HCT116 (cell line): ENCODE measurements around the gene KLF6. TPM values are rescaled to one million over a fixed set of nuclear protein-coding genes. Genes with fewer than 3 reads are reported as not detected.

ENCODE experiments used
- ATAC-seq: fragments of 200-7000 bp; cut with Tn5 transposase; 2 replicates; pipeline ENCODE4 v1.9.1; 2020; ENCODE audit warnings: mild to moderate bottlenecking, moderate library complexity
- BruUV-seq: library from RNA; stranded (reverse); fragments of 400-500 nt; replicated peaks from 2 replicates; lab custom pipeline; 2021; lab: Mats Ljungman, UMichigan
- CTCF ChIA-PET: fragments of 300-600 bp; sonication (Branson Sonifier 250); formaldehyde crosslinking; loops from one replicate; lab custom pipeline; 2021; ENCODE audit warnings: antibody characterized with exemption; lab: Charles Lee
- POLR2A ChIA-PET: fragments of 300-600, 350-600 bp; sonication (Branson Sonifier 250); formaldehyde crosslinking; loops from one replicate; lab custom pipeline; 2021; ENCODE audit warnings: antibody characterized with exemption; lab: Charles Lee
- RAD21 ChIA-PET, 2 experiments: fragments of 300-600 bp; sonication (Branson Sonifier 250); formaldehyde crosslinking; loops; one replicate each; lab custom pipeline; 2023; ENCODE audit warnings: low total read pairs in 2 of 2; ENCODE audit not compliant: uncharacterized antibody in 2 of 2, unreplicated experiment in 2 of 2, low non-redundant PET in 1 of 2; lab: Charles Lee
- DNase-seq: peaks from one replicate; pipeline ENCODE4 v3.0.0-alpha.2; 2010; ENCODE audit warnings: low read depth, low spot score
- H2AFZ ChIP-seq: fragments of 200-600 bp; shearing (Covaris generic), sonication (generic); 2 replicates; pipeline ENCODE4 v1.6.1; 2017; ENCODE audit warnings: low read depth, mixed run types, mixed read lengths, antibody characterized with exemption, low read length; ENCODE audit not compliant: poor library complexity, severe bottlenecking
- H3K27ac ChIP-seq: 2 replicates; pipeline ENCODE4 v1.5.1; 2012; ENCODE audit warnings: low read depth, low read length
- H3K27me3 ChIP-seq: fragments of 200-600 bp; sonication (generic); 2 replicates; pipeline ENCODE4 v1.6.1; 2016; ENCODE audit warnings: mixed run types, low read length, mixed read lengths; ENCODE audit not compliant: insufficient read depth
- H3K36me3 ChIP-seq, 2 experiments: fragments of 200-500 bp in 1 of 2; fragments of 200-600 bp in 1 of 2; sonication (Bioruptor generic) in 1 of 2; sonication (generic) in 1 of 2; 2 replicates each; pipeline versions ENCODE4 v1.5.1 to v1.6.1; 2014 to 2016; ENCODE audit warnings: low read length in 2 of 2, inconsistent platforms in 1 of 2, mixed read lengths in 1 of 2, mixed run types in 1 of 2; ENCODE audit not compliant: insufficient read depth in 2 of 2, control insufficient read depth in 1 of 2
- H3K4me1 ChIP-seq, 2 experiments: fragments of 200-600 bp in 1 of 2; sonication (generic) in 1 of 2; 2 replicates each; pipeline versions ENCODE4 v1.5.1 to v1.6.1; 2012 to 2017; ENCODE audit warnings: low read length in 2 of 2, inconsistent platforms in 1 of 2, mild to moderate bottlenecking in 1 of 2, mixed read lengths in 1 of 2, mixed run types in 1 of 2, moderate library complexity in 1 of 2; ENCODE audit not compliant: insufficient read depth in 2 of 2, control insufficient read depth in 1 of 2
- H3K4me2 ChIP-seq: fragments of 200-600 bp; sonication (generic); 2 replicates; pipeline ENCODE4 v1.6.1; 2017; ENCODE audit warnings: mixed run types, low read length, mixed read lengths
- H3K4me3 ChIP-seq, 2 experiments: fragments of 200-600 bp in 1 of 2; sonication (generic) in 1 of 2; replicated peaks in 1 of 2; 2 replicates each; pipeline ENCODE4 v1.5.1; 2011 to 2016; ENCODE audit warnings: low read length in 2 of 2, control low read depth in 1 of 2, low read depth in 1 of 2, mild to moderate bottlenecking in 1 of 2, mixed read lengths in 1 of 2, mixed run types in 1 of 2
- H3K79me2 ChIP-seq: fragments of 200-600 bp; sonication (generic); 2 replicates; pipeline ENCODE4 v1.6.1; 2017; ENCODE audit warnings: mild to moderate bottlenecking, mixed run types, low read length, moderate library complexity, mixed read lengths; ENCODE audit not compliant: insufficient read depth
- H3K9ac ChIP-seq: fragments of 200-600 bp; sonication (generic); 2 replicates; pipeline ENCODE4 v1.6.1; 2016; ENCODE audit warnings: low read length, mixed read lengths
- H3K9me2 ChIP-seq: fragments of 200-600 bp; sonication (generic), shearing (Covaris generic); 2 replicates; pipeline ENCODE4 v1.6.1; 2017; ENCODE audit warnings: mixed run types, mild to moderate bottlenecking, moderate library complexity; ENCODE audit not compliant: insufficient read depth
- H3K9me3 ChIP-seq, 2 experiments: fragments of 200-500 bp in 1 of 2; fragments of 200-600 bp in 1 of 2; sonication (Bioruptor generic) in 1 of 2; sonication (generic) in 1 of 2; 2 replicates each; pipeline ENCODE4 v1.6.1; 2014 to 2017; ENCODE audit warnings: low read length in 2 of 2, mixed read lengths in 2 of 2, inconsistent platforms in 1 of 2, low read depth in 1 of 2, mild to moderate bottlenecking in 1 of 2, mixed run types in 1 of 2, moderate library complexity in 1 of 2; ENCODE audit not compliant: control insufficient read depth in 1 of 2, insufficient read depth in 1 of 2
- H4K20me1 ChIP-seq: fragments of 200-600 bp; sonication (generic), shearing (Covaris generic); 2 replicates; pipeline ENCODE4 v1.6.1; 2017; ENCODE audit warnings: mixed run types, mild to moderate bottlenecking, moderate library complexity; ENCODE audit not compliant: insufficient read depth
- CEBPB ChIP-seq: IDR thresholded peaks from 2 replicates; pipeline ENCODE4 v1.6.1; 2012; ENCODE audit warnings: low read depth
- ELF1 ChIP-seq: IDR thresholded peaks from 2 replicates; pipeline ENCODE4 v1.6.1; 2012; ENCODE audit warnings: low read depth, borderline replicate concordance
- EZH2phosphoT487 ChIP-seq: fragments of 200-600 bp; IDR thresholded peaks from 2 replicates; pipeline ENCODE4 v1.6.1; 2018; ENCODE audit warnings: antibody characterized with exemption, borderline replicate concordance
- FOSL1 ChIP-seq: IDR thresholded peaks from 2 replicates; pipeline ENCODE4 v1.6.1; 2012; ENCODE audit warnings: low read depth
- REST ChIP-seq: IDR thresholded peaks from 2 replicates; pipeline ENCODE4 v1.6.1; 2012; ENCODE audit warnings: low read depth
- SRF ChIP-seq: IDR thresholded peaks from 2 replicates; pipeline ENCODE4 v1.6.1; 2012; ENCODE audit warnings: low read depth
- TCF7L2 ChIP-seq: IDR thresholded peaks from 2 replicates; pipeline ENCODE4 v1.7.0; 2011; ENCODE audit warnings: borderline replicate concordance, inconsistent platforms; ENCODE audit not compliant: insufficient read depth, insufficient read length; ENCODE audit errors: extremely low read depth
- ZFX ChIP-seq: fragments of 450-650 bp; IDR thresholded peaks from 2 replicates; pipeline ENCODE4 v1.6.1; 2017
- intact Hi-C: fragments of 100-400 bp; cut with micrococcal nuclease; formaldehyde crosslinking; loops from 2 replicates; pipeline ENCODE4 v1.10.0; 2022
- total RNA-seq: library from RNA; stranded (reverse); gene quantifications from one replicate; pipeline ENCODE4 v1.2.1, GENCODE V29; 2021; ENCODE audit not compliant: unreplicated experiment

KLF6 gene
- total RNA-seq, 1 experiment from 2014 or later = 82.2 TPM

DNA sequence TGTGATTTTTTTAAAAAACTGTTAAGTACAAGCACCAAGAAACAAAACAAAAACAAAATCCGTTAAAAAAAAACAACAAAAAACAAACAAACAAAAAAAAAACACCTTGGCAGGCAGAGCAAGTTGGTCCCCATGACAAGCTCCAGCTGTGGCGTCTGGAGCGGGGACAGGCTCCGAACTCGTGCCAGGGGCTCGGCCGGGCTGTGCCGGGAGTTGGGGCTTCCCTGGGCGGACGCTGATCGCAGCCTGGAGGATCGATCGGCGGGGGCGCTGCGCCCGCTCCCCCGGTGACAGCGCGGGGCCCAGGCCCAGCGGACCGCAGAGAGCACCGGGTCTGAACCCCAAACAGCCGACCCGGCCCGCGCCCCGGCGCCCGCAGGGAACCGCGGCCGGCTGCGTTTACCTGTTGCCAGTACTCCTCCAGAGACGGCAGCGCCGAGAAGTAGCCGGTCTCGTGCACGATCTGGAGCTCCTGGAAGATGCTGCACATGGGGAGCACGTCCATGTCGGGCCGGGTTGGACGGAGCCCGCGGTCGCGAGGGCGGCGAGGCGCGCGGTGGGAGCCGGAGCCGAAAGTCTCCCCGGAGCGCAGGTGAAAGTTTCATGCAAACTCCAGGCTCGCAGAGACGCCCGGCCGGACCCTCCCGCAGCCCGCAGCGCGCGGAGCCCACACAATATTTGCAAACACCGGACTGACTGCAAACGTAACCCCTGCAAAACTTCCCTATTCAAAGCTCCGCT is at the start of gene KLF6 (continued):
- no peak for TF ChIP-seq REST
- TF ChIP-seq EZH2phosphoT487 = no peak
- TF ChIP-seq ZFX = peak; percentile 48; the same call in 1 of the 2 replicates
- no peak for TF ChIP-seq CEBPB
- TF ChIP-seq ELF1 = no peak
- TF ChIP-seq, all 23 proteins: peak for 5

GRCh38 chr10:3834404-3834803 is 49.4 kb upstream of the KLF6 start:
- Histone ChIP-seq H3K36me3 (no peaks in the 10 kb centered on the region), H3K9ac (no peak overlapping the region), H3K9me3 (no peaks in the 10 kb centered on the region), H3K4me3 (no peak overlapping the region), H3K27ac (no peak overlapping the region), H3K79me2 (no peaks in the 10 kb centered on the region), H4K20me1 (no peaks in the 10 kb centered on the region), H3K9me2 (no peaks in the 10 kb centered on the region), H3K27me3 (no peaks in the 10 kb centered on the region), H2AFZ (no peak overlapping the region), H3K4me1 (peaks cover 3 to 18% of the 10 kb centered on the region in 2 experiments; a peak in 3 of 4 replicates), H3K4me2 (no peak overlapping the region)
- intact Hi-C loops = no loop called here
- BruUV-seq = no TSS peak
- ChIA-PET POLR2A (no interaction called here), RAD21 (no interaction called here), CTCF (no interaction called here)
- ATAC-seq (no peak), DNase-seq (no peak)
- TF ChIP-seq TCF7L2 (no peak), SRF (no peak), FOSL1 (no peak)
